Type B pancreatic cell (in vitro differentiated cells): ENCODE results near the gene EPB41L5. TPM values are rescaled to one million over a fixed set of nuclear protein-coding genes. Genes with fewer than 3 reads are reported as not detected.
"Not testable (repeated sequence)": the region's sequence is repeated elsewhere in the genome, so short reads cannot be mapped to it uniquely, and the experiment has no call there.

ENCODE experiments used
- DNase-seq: peaks from one replicate; pipeline ENCODE4 v3.0.0; 2021; ENCODE audit warnings: mixed read lengths; ENCODE audit not compliant: unreplicated experiment; ENCODE audit errors: extremely low spot score
- H3K27ac Mint-ChIP-seq: 2 replicates; pipeline ENCODE4 v1.8.0; 2021; ENCODE audit warnings: mild to moderate bottlenecking, mixed read lengths
- H3K27me3 Mint-ChIP-seq: 2 replicates; pipeline ENCODE4 v1.8.0; 2021; ENCODE audit warnings: mixed read lengths
- H3K36me3 Mint-ChIP-seq: 2 replicates; pipeline ENCODE4 v1.8.0; 2021; ENCODE audit warnings: mixed read lengths
- H3K4me1 Mint-ChIP-seq: one replicate; pipeline ENCODE4 v1.8.0; 2021; ENCODE audit warnings: mixed read lengths; ENCODE audit not compliant: unreplicated experiment
- H3K4me3 Mint-ChIP-seq: 2 replicates; pipeline ENCODE4 v1.8.0; 2021; ENCODE audit warnings: mild to moderate bottlenecking, mixed read lengths
- H3K9me3 Mint-ChIP-seq: 2 replicates; pipeline ENCODE4 v1.8.0; 2021; ENCODE audit warnings: mixed read lengths
- CTCF ChIP-seq: fragments of 200-600 bp; sonication (generic); conservative IDR thresholded peaks from 2 replicates; pipeline ENCODE4 v1.5.0; 2021; ENCODE audit warnings: antibody characterized with exemption, mild to moderate bottlenecking
- total RNA-seq: library from RNA; stranded (reverse); gene quantifications from 2 replicates; pipeline ENCODE4 v1.2.1, GENCODE V29; 2021; ENCODE audit warnings: low replicate concordance

EPB41L5 gene
- total RNA-seq, 1 donor from 2014 or later = 37.6 TPM

GRCh38 chr2:120149406-120149805 is 136.5 kb downstream of the EPB41L5 start:
- DNase-seq = no peak
- no peak for TF ChIP-seq CTCF
- H3K36me3 Mint-ChIP-seq = peaks cover 51% of the 10 kb centered on the region
- no peaks in the 10 kb centered on the region for H3K4me1 Mint-ChIP-seq
- H3K27me3 Mint-ChIP-seq = no peaks in the 10 kb centered on the region
- no peak overlapping the region for H3K27ac Mint-ChIP-seq
- peaks cover 16% of the 10 kb centered on the region for H3K9me3 Mint-ChIP-seq
- H3K4me3 Mint-ChIP-seq = no peak overlapping the region

- Mint-ChIP-seq H3K27me3 (no peaks in the 10 kb centered on the region), H3K4me3 (no peak overlapping the region), H3K4me1 (no peaks in the 10 kb centered on the region), H3K9me3 (peaks cover 17% of the 10 kb centered on the region), H3K27ac (no peak overlapping the region), H3K36me3 (peaks cover 50% of the 10 kb centered on the region)
- no peak for DNase-seq
- TF ChIP-seq CTCF = no peak
These were observed 137.2 kb downstream of the EPB41L5 start for GRCh38 chr2:120150040-120150482.

GRCh38 chr2:120155308-120155707 is 142.4 kb downstream of the EPB41L5 start:
- peaks cover 21% of the 10 kb centered on the region for H3K9me3 Mint-ChIP-seq
- DNase-seq = no peak
- H3K27ac Mint-ChIP-seq = no peak overlapping the region
- no peak for TF ChIP-seq CTCF
- H3K4me3 Mint-ChIP-seq = no peak overlapping the region
- peaks cover 48% of the 10 kb centered on the region for H3K36me3 Mint-ChIP-seq
- no peaks in the 10 kb centered on the region for H3K27me3 Mint-ChIP-seq
- H3K4me1 Mint-ChIP-seq = no peaks in the 10 kb centered on the region

- not testable (repeated sequence) for H3K4me3 Mint-ChIP-seq, H3K27ac Mint-ChIP-seq, DNase-seq, H3K27me3 Mint-ChIP-seq, H3K4me1 Mint-ChIP-seq
- H3K9me3 Mint-ChIP-seq = peaks cover 14% of the 10 kb centered on the region
- peaks cover 30% of the 10 kb centered on the region for H3K36me3 Mint-ChIP-seq
These were observed 145.8 kb downstream of the EPB41L5 start for GRCh38 chr2:120158658-120159057.

GRCh38 chr2:120161190-120161589 is 148.3 kb downstream of the EPB41L5 start:
- Mint-ChIP-seq H3K9me3 (peaks cover 8% of the 10 kb centered on the region), H3K27ac (no peak overlapping the region)

GRCh38 chr2:120162716-120163115 is 149.8 kb downstream of the EPB41L5 start:
- Mint-ChIP-seq H3K4me3 (no peak overlapping the region), H3K9me3 (no peaks in the 10 kb centered on the region), H3K27me3 (no peaks in the 10 kb centered on the region), H3K4me1 (no peaks in the 10 kb centered on the region), H3K27ac (no peak overlapping the region), H3K36me3 (peaks cover 18% of the 10 kb centered on the region)
- no peak for DNase-seq
- no peak for TF ChIP-seq CTCF

More at GRCh38 chr2:120161190-120161589, 148.3 kb downstream of the EPB41L5 start:
- Mint-ChIP-seq H3K4me1 (no peaks in the 10 kb centered on the region), H3K27me3 (no peaks in the 10 kb centered on the region), H3K36me3 (peaks cover 25% of the 10 kb centered on the region), H3K4me3 (no peak overlapping the region)
- no peak for TF ChIP-seq CTCF
- DNase-seq = no peak
